Measurements from ENCODE around the gene NPR1.

Gene NPR1

DNA sequence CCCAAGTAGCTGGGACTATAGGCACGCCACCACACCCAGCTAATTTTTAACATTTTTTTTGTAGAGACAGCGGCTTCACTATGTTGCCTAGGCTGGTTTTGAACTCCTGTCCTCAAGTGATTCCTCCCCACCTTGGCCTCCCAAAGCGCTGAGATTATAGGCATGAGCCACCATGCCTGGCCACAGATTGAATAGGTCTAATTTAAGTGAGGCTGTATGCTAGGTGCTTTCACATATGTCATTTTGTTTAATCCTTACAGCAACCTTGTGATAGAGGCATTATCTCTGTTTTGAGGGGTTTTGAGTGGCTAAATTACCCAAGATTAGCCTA, 56.6 kb downstream of the NPR1 start:
- Histone ChIP-seq H3K36me3 (replicated peaks) (no peaks in the 10 kb centered on the region), H3K4me3 (ENCODE audit: low read depth, low read length) (no peak overlapping the region), H3K27ac (no peak overlapping the region), H3K27me3 (replicated peaks) (no peaks in the 10 kb centered on the region)
- in situ Hi-C loops (cut with HindIII; ENCODE audit: low pct_ligation_motif_present, low sequenced_read_pairs), result no loop called here
- TF ChIP-seq, protein P1, sequence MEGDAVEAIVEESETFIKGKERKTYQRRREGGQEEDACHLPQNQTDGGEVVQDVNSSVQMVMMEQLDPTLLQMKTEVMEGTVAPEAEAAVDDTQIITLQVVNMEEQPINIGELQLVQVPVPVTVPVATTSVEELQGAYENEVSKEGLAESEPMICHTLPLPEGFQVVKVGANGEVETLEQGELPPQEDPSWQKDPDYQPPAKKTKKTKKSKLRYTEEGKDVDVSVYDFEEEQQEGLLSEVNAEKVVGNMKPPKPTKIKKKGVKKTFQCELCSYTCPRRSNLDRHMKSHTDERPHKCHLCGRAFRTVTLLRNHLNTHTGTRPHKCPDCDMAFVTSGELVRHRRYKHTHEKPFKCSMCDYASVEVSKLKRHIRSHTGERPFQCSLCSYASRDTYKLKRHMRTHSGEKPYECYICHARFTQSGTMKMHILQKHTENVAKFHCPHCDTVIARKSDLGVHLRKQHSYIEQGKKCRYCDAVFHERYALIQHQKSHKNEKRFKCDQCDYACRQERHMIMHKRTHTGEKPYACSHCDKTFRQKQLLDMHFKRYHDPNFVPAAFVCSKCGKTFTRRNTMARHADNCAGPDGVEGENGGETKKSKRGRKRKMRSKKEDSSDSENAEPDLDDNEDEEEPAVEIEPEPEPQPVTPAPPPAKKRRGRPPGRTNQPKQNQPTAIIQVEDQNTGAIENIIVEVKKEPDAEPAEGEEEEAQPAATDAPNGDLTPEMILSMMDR (IDR thresholded peaks at IDR 0.05; ENCODE audit: low read depth, low read length, missing control alignments), result no peak
- DNase-seq, result no peak

DNA sequence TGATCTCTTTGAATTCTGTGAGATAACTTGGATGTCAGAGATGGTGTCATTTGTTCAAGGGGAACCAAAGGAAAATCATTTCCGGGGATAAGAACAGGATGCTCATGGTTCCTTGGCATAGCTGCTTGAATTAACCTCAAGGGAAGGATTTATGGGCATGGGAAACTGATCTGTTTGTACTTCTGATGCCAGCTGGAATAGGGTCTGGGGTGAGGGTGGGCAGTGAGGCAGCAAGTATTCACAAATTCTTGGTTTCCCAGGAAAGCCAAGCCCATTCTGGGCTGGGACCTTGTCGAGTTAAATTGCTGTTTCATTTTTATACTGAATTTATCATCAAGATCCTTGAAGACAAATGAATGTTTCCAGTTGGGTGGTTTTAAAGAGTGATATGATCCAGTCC, 63.5 kb downstream of the NPR1 start:
- H3K27ac ChIP-seq, result no peak overlapping the region
- no peaks in the 10 kb centered on the region for H3K27me3 ChIP-seq (replicated peaks)
- in situ Hi-C loops (cut with HindIII; ENCODE audit: low pct_ligation_motif_present, low sequenced_read_pairs), result no loop called here
- no peak overlapping the region for H3K4me3 ChIP-seq (ENCODE audit: low read depth, low read length)
- TF ChIP-seq, protein P1 (IDR thresholded peaks at IDR 0.05; ENCODE audit: low read depth, low read length, missing control alignments), result no peak
- no peak for DNase-seq
- H3K36me3 ChIP-seq (replicated peaks), result peaks cover 29% of the 10 kb centered on the region

DNA sequence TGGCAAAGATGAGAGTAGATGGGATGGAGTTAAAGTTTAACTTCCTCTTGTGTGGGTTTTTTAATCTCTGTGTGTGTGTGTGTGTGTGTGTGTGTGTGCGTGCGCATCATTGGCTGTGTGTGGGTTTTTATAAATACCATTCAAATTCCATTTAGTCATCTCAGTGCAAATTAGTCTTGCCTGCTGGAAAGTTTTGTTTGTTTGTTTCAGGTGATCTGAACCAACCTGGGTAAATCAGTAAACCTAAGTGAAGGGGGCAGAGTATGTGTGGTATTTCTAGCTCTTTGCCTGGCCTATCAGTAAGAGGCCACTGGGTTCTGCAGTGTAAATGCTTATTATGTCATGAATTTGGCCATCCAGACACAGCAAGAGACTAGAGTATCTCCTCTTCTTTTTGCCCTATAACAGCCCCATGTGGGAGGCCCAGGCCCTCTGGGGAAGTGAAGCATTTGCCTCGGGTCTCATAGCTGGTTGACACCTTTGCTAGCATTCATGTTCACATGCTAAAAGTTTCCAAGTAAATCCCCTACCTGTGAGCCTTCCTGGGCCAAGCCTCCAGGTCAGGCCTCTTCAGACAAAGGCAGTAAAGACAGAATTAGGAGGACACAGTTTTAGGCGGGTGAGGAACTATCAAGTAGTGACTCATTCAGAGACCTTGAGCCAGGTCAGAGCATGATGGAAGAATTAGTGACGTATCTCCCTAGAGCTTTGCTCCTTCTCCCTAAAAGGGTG, 64.1 kb downstream of the NPR1 start:
- Histone ChIP-seq H3K36me3 (replicated peaks) (peaks cover 35% of the 10 kb centered on the region), H3K27ac (no peak overlapping the region), H3K4me3 (ENCODE audit: low read depth, low read length) (no peak overlapping the region), H3K27me3 (replicated peaks) (no peaks in the 10 kb centered on the region)
- TF ChIP-seq, protein P1 (IDR thresholded peaks at IDR 0.05; ENCODE audit: low read depth, low read length, missing control alignments), result no peak
- no peak for DNase-seq
- in situ Hi-C loops (cut with HindIII; ENCODE audit: low pct_ligation_motif_present, low sequenced_read_pairs), result no loop called here
